ENCODE data around the gene SLC7A4.

DNA sequence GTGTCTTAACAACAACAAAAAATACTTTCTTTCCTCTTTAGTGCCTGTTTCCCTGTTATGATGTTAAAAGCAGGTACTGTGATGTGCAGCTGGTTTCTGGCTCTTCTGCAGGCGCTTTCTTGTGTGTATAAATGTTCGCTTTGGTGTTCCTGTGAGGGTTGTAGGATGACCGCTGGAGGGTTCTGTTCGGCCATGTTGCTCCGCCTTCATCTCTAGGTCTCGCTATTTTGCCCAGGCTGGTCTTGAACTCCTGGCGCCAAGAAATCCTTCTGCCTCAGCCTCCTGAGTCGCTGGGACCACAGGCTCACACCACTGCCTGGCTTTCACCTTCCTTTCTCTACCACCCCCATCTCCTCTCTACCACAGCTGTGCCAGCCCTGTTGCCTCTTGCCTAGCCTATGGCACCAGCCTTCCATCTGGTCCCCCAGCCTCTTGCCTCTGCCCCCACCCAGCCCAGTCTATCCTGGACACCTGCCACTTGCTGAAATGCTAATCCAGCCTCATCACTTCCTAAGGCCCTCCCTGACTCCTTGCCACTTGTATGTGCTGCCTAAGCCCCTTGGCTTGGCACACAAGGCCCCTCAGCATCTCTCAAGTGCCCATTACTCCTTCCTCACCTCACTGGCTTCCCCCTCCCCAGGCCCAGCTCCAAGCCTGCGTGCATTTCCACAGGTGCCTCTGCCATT lies 18.9 kb upstream of the SLC7A4 start:
- TF ChIP-seq, protein P1, sequence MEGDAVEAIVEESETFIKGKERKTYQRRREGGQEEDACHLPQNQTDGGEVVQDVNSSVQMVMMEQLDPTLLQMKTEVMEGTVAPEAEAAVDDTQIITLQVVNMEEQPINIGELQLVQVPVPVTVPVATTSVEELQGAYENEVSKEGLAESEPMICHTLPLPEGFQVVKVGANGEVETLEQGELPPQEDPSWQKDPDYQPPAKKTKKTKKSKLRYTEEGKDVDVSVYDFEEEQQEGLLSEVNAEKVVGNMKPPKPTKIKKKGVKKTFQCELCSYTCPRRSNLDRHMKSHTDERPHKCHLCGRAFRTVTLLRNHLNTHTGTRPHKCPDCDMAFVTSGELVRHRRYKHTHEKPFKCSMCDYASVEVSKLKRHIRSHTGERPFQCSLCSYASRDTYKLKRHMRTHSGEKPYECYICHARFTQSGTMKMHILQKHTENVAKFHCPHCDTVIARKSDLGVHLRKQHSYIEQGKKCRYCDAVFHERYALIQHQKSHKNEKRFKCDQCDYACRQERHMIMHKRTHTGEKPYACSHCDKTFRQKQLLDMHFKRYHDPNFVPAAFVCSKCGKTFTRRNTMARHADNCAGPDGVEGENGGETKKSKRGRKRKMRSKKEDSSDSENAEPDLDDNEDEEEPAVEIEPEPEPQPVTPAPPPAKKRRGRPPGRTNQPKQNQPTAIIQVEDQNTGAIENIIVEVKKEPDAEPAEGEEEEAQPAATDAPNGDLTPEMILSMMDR (IDR thresholded peaks at IDR 0.05; ENCODE audit: low read length): no peak
- TF ChIP-seq EZH2 (optimal IDR thresholded peaks at IDR 0.05; ENCODE audit: low read depth, low read length): no peak

Data from MM.1S (cell line).